HK-2 (cell line): Measurements from ENCODE around the gene UPK3BL2.
"Not testable (repeated sequence)": the region's sequence is repeated elsewhere in the genome, so short reads cannot be mapped to it uniquely, and the experiment has no call there.

ENCODE experiments used
- DNase-seq: peaks from one replicate; pipeline ENCODE4 v3.0.0-alpha.2; 2018; ENCODE audit not compliant: unreplicated experiment

The UPK3BL2 gene

DNA sequence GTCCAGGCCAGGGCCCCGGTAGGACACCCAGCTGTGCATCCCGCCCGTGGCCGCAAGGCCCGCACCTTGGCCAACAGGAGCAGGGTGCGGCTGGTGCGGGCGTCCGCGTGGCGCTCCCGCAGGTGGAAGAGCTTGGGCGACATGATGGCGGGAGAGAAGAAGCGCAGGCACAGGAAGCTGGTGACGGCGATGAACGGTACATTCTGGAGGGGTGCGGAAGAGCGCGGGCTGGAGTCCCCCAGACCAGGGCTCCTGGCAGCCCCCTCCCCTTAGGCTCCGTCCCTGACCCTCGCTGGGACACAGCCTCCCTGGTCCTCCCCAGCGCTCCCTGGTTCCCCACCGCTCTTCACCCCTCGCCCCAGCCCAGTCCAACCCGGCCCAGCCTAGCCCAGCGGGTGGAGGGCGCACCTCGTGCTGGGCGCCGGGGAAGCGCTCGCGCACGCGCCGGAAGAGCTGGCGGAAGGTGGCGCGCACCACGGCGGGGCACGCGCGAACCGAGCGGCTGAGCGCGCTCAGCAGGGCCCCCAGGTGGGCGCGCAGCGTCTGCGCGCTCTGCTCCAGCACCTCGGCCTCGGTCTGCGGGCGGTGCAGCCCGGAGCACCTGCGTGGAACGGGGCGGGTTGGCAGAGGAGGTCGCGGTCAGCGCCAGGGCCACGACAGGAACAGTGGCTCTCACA, 48.9 kb downstream of the UPK3BL2 start:
- not testable (repeated sequence) for DNase-seq

DNA sequence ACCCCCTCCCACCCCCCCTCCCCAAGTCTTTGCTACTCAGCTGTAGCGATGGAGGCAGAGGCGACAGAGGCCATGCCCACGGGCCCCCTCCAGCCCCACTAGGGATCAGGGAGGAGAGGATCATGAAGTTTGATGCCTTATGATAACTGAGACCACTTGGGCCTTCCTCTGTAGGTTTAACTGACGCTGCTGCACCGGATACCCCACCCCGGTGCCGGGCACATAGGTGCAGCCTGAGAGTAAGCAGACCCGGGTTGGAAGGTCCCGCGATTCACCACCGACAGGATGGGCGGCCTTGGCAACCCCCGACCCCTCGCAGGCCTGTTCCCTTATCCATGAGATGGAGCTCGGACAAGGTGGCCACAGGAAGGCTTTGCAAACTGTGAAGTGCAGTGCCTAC, 49.5 kb downstream of the UPK3BL2 start:
- not testable (repeated sequence) for DNase-seq

- not testable (repeated sequence) for DNase-seq
Measured at GRCh38 chr7:102493220-102493935, 50.1 kb downstream of the UPK3BL2 start.

DNA sequence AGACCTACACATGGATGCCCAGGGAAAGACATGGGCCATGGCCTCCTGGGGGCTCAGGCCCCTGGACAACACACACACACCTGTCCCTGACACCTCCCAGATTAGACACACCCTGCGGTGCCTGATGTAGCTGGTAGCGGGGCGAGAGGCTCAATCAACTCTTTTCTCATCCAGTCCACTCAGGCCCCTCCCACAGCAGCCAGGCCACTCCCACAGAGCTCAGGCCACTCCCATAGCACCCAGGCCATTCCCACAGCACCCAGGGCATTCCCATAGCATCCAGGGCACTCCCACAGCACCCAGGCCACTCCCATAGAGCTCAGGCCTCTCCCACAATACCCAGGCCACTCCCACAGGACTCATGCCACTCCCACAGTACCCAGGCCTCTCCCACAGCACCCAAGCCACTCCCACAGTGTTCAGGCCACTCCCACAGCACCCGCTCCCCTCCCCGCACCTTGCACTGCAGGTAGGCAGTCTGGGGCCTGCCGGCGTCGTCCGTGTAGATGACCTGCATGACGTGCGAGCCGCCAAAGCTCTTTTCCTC, 52.9 kb downstream of the UPK3BL2 start:
- DNase-seq, result not testable (repeated sequence)
